WERI-Rb-1 (cell line): Measurements from ENCODE around the gene KCNQ1OT1.

ENCODE experiments used
- DNase-seq: peaks from one replicate; pipeline ENCODE4 v3.0.0-alpha.2; 2020
- H3K27ac ChIP-seq: fragments of 250-450 bp; sonication (Bioruptor Pico); 2 replicates; pipeline ENCODE4 v1.5.1; 2020; ENCODE audit warnings: mild to moderate bottlenecking, moderate library complexity
- H3K27me3 ChIP-seq: fragments of 250-450 bp; sonication (Bioruptor Pico); 2 replicates; pipeline ENCODE4 v1.5.1; 2021; ENCODE audit warnings: mild to moderate bottlenecking, low read depth, moderate library complexity; ENCODE audit not compliant: insufficient read depth, severe bottlenecking
- H3K36me3 ChIP-seq: fragments of 250-450 bp; sonication (Bioruptor Pico); 2 replicates; pipeline ENCODE4 v1.5.1; 2020; ENCODE audit warnings: mild to moderate bottlenecking, moderate library complexity
- H3K4me3 ChIP-seq: 2 replicates; pipeline ENCODE4 v1.5.1; 2011; ENCODE audit warnings: low read depth, mild to moderate bottlenecking, control low read depth, low read length
- H3K9me3 ChIP-seq: fragments of 250-450 bp; sonication (Bioruptor Pico); 2 replicates; pipeline ENCODE4 v1.5.1; 2021; ENCODE audit warnings: mild to moderate bottlenecking, moderate library complexity; ENCODE audit not compliant: severe bottlenecking
- CTCF ChIP-seq: IDR thresholded peaks from 2 replicates; pipeline ENCODE4 v1.5.1; 2011; ENCODE audit warnings: low read depth, mild to moderate bottlenecking, control low read depth, inconsistent platforms, low read length

KCNQ1OT1 gene

GRCh38 chr11:2666401-2666741, 33.4 kb downstream of the KCNQ1OT1 start:
- Histone ChIP-seq H3K36me3 (no peaks in the 10 kb centered on the region; the same call in 1 of the 2 replicates), H3K4me3 (no peak overlapping the region), H3K27ac (no peak overlapping the region), H3K9me3 (no peaks in the 10 kb centered on the region), H3K27me3 (no peaks in the 10 kb centered on the region)
- peak; percentile 0 for DNase-seq
- no peak for TF ChIP-seq CTCF

GRCh38 chr11:2665526-2666400, 34.0 kb downstream of the KCNQ1OT1 start:
- no peak overlapping the region for H3K27ac ChIP-seq

GRCh38 chr11:2664791-2665525, 34.8 kb downstream of the KCNQ1OT1 start:
- peak; percentile 2 for DNase-seq
- no peaks in the 10 kb centered on the region for H3K27me3 ChIP-seq

More at GRCh38 chr11:2665526-2666400, 34.0 kb downstream of the KCNQ1OT1 start:
- DNase-seq = peak; percentile 1
- no peak overlapping the region for H3K4me3 ChIP-seq
- no peak for TF ChIP-seq CTCF
- no peaks in the 10 kb centered on the region for H3K27me3 ChIP-seq
- H3K9me3 ChIP-seq = peaks cover 5% of the 10 kb centered on the region
- H3K36me3 ChIP-seq = no peaks in the 10 kb centered on the region; the same call in 1 of the 2 replicates

GRCh38 chr11:2664376-2664775, 35.4 kb downstream of the KCNQ1OT1 start:
- H3K4me3 ChIP-seq = no peak overlapping the region
- H3K27ac ChIP-seq = no peak overlapping the region
- H3K9me3 ChIP-seq = peaks cover 14% of the 10 kb centered on the region
- no peak for DNase-seq
- TF ChIP-seq CTCF = no peak
- H3K36me3 ChIP-seq = no peaks in the 10 kb centered on the region; the same call in 1 of the 2 replicates
- H3K27me3 ChIP-seq = no peaks in the 10 kb centered on the region

More at GRCh38 chr11:2664791-2665525, 34.8 kb downstream of the KCNQ1OT1 start:
- no peak overlapping the region for H3K27ac ChIP-seq
- H3K36me3 ChIP-seq = no peaks in the 10 kb centered on the region; the same call in 1 of the 2 replicates
- H3K9me3 ChIP-seq = peaks cover 9% of the 10 kb centered on the region
- no peak for TF ChIP-seq CTCF
- H3K4me3 ChIP-seq = no peak overlapping the region

- Histone ChIP-seq H3K36me3 (no peaks in the 10 kb centered on the region; the same call in 1 of the 2 replicates), H3K27me3 (no peaks in the 10 kb centered on the region), H3K27ac (no peak overlapping the region), H3K4me3 (no peak overlapping the region), H3K9me3 (peaks cover 14% of the 10 kb centered on the region)
- no peak for TF ChIP-seq CTCF
- DNase-seq = peak; percentile 2
Measured at GRCh38 chr11:2663915-2664314, 35.9 kb downstream of the KCNQ1OT1 start.
